ENCODE data around the gene LONP2. TPM values are rescaled to one million over a fixed set of nuclear protein-coding genes. Genes with fewer than 3 reads are reported as not detected.
"Not testable (repeated sequence)": the region's sequence is repeated elsewhere in the genome, so short reads cannot be mapped to it uniquely, and the experiment has no call there.

Gene LONP2
- total RNA-seq, 1 experiment from 2014 or later = 29.2 TPM

- DNase-seq (ENCODE audit: low read depth) = peak; percentile 70
These were observed 122.3 kb downstream of the LONP2 start for GRCh38 chr16:48366165-48367093.

- no peak for DNase-seq (ENCODE audit: low read depth)
These were observed 123.4 kb downstream of the LONP2 start for GRCh38 chr16:48367441-48368049.

- no peak for DNase-seq (ENCODE audit: low read depth)
These were observed 125.7 kb downstream of the LONP2 start for GRCh38 chr16:48369765-48370164.

- DNase-seq (ENCODE audit: low read depth) = no peak
These were observed 126.1 kb downstream of the LONP2 start for GRCh38 chr16:48370229-48370628.

- DNase-seq (ENCODE audit: low read depth) = not testable (repeated sequence)
These were observed 126.7 kb downstream of the LONP2 start for GRCh38 chr16:48370668-48371392.

GRCh38 chr16:48371393-48371780 is 127.3 kb downstream of the LONP2 start:
- DNase-seq (ENCODE audit: low read depth) = no peak

GRCh38 chr16:48372744-48373143 is 128.6 kb downstream of the LONP2 start:
- DNase-seq (ENCODE audit: low read depth) = no peak

- no peak for DNase-seq (ENCODE audit: low read depth)
These were observed 129.3 kb downstream of the LONP2 start for GRCh38 chr16:48373258-48374029.

- no peak for DNase-seq (ENCODE audit: low read depth)
These were observed 130.2 kb downstream of the LONP2 start for GRCh38 chr16:48374255-48374654.

GRCh38 chr16:48377301-48377700 is 133.2 kb downstream of the LONP2 start:
- not testable (repeated sequence) for DNase-seq (ENCODE audit: low read depth)

GRCh38 chr16:48378276-48378675 is 134.2 kb downstream of the LONP2 start:
- DNase-seq (ENCODE audit: low read depth) = no peak

GRCh38 chr16:48378836-48379235 is 134.7 kb downstream of the LONP2 start:
- DNase-seq (ENCODE audit: low read depth) = no peak

- DNase-seq (ENCODE audit: low read depth) = no peak
These were observed 137.1 kb downstream of the LONP2 start for GRCh38 chr16:48381201-48381600.

GRCh38 chr16:48382131-48382530 is 138.0 kb downstream of the LONP2 start:
- no peak for DNase-seq (ENCODE audit: low read depth)

- DNase-seq (ENCODE audit: low read depth) = no peak
These were observed 139.1 kb downstream of the LONP2 start for GRCh38 chr16:48383009-48383876.

- no peak for DNase-seq (ENCODE audit: low read depth)
These were observed 139.9 kb downstream of the LONP2 start for GRCh38 chr16:48383877-48384519.

- DNase-seq (ENCODE audit: low read depth) = peak; percentile 42
These were observed 140.6 kb downstream of the LONP2 start for GRCh38 chr16:48384520-48385252.

GRCh38 chr16:48385253-48386150 is 141.4 kb downstream of the LONP2 start, which contains the start of gene SIAH1:
Gene SIAH1 (minus strand): TSS chr16:48385413. CDS start chr16:48362428, 22,985 bp downstream.
- peak; percentile 88 for DNase-seq (ENCODE audit: low read depth)

Measured in Daoy (cell line).